Measurements from ENCODE around the gene MLLT10.

MLLT10 gene

GRCh38 chr10:21769041-21769440, 235.0 kb downstream of the MLLT10 start:
- TF ChIP-seq, protein P1, sequence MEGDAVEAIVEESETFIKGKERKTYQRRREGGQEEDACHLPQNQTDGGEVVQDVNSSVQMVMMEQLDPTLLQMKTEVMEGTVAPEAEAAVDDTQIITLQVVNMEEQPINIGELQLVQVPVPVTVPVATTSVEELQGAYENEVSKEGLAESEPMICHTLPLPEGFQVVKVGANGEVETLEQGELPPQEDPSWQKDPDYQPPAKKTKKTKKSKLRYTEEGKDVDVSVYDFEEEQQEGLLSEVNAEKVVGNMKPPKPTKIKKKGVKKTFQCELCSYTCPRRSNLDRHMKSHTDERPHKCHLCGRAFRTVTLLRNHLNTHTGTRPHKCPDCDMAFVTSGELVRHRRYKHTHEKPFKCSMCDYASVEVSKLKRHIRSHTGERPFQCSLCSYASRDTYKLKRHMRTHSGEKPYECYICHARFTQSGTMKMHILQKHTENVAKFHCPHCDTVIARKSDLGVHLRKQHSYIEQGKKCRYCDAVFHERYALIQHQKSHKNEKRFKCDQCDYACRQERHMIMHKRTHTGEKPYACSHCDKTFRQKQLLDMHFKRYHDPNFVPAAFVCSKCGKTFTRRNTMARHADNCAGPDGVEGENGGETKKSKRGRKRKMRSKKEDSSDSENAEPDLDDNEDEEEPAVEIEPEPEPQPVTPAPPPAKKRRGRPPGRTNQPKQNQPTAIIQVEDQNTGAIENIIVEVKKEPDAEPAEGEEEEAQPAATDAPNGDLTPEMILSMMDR (IDR thresholded peaks at IDR 0.05): no peak

DNA sequence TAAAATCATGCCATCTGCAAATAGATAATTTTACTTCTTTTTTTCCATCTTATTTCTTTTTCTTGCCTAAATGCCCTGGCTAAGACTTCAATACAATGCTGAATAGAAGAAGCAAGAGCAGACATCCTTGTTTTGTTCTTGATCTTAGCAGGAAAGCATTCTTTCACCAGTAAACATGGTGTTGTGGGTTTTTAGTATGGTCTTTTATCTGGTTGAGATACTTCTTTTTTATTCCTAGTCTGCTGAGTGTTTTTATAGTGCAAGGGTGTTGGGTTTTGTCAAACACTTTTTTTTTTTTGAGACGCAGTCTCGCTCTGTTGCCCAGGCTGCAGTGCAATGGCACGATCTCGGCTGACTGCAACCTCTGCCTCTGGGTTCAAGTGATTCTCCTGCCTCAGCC, 237.2 kb downstream of the MLLT10 start:
- TF ChIP-seq, protein P1 (IDR thresholded peaks at IDR 0.05): no peak

GRCh38 chr10:21776883-21777282, 242.9 kb downstream of the MLLT10 start:
- TF ChIP-seq, protein P1 (IDR thresholded peaks at IDR 0.05): no peak

DNA sequence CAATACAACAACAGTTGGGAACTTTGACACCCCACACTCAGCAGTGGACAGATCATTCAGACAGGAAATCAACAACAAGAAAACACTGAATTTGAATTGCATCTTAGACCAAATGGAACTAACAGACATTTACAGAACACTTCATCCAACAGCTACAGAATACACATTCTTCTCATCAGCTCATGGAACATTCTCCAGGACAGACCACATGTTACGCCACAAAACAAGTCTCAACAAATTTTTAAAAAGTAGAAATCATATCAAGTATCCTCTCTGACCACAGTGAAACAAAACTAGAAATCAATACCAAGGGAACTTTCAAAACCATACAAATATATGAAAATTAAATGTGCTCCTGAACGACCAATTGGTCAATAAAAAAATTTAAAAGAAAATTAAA, 257.2 kb downstream of the MLLT10 start:
- TF ChIP-seq, protein P1 (IDR thresholded peaks at IDR 0.05): no peak

Data from LNCAP (cell line).